Measurements from ENCODE around the gene EPHA3. TPM values are rescaled to one million over a fixed set of nuclear protein-coding genes. Genes with fewer than 3 reads are reported as not detected.

The EPHA3 gene
- polyA plus RNA-seq, 1 donor from 2014 or later = 33.0 TPM

DNA sequence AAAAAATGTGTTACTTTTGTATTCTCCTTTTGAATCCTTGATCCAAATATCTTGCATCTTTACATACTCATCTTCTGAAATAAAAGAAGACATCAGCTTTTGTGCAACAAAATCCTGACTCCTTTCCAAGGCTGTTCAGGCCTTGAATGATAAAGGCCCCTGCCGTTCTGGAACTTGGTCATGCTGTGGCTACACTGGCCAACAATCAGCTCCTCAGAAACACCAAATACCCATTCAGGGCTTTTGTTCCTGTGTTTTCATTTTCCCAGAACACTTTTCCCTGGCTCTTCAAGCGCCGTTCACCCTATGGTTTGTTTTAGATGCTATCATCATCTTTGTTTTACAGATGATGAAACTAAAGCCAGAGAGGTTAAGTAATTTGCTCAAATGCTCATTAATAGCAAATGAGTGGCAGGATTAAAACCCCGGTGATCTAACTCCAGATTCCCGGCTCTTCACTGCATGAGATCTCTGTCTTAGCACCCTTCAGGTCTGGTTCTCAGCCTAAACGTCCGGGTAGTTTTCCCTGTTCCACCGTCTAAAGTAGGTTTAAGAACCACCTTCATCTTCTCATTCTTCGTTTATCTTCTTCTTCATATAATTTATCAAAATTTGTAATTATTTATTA lies 58.3 kb downstream of the EPHA3 start:
- no peaks in the 10 kb centered on the region for H3K36me3 ChIP-seq (ENCODE audit: insufficient read depth, low read length)
- no peaks in the 10 kb centered on the region for H3K27me3 ChIP-seq (ENCODE audit: insufficient read depth, low read depth, low read length)
- H3K9ac ChIP-seq (ENCODE audit: low read length) = no peak overlapping the region
- no peak overlapping the region for H2AFZ ChIP-seq (ENCODE audit: low read depth, low read length)
- H3K27ac ChIP-seq (ENCODE audit: low read length) = no peak overlapping the region
- H3K4me2 ChIP-seq (ENCODE audit: low read length) = no peak overlapping the region
- H3F3A ChIP-seq (ENCODE audit: insufficient read depth, low read length, poor library complexity, severe bottlenecking) = no peaks in the 10 kb centered on the region
- H3K4me3 ChIP-seq (ENCODE audit: low read length) = no peak overlapping the region
- no peaks in the 10 kb centered on the region for H4K20me1 ChIP-seq (ENCODE audit: insufficient read depth)
- H3K9me3 ChIP-seq (ENCODE audit: low read length) = no peaks in the 10 kb centered on the region
- H3K79me2 ChIP-seq (replicated peaks; ENCODE audit: insufficient read depth, low read length) = no peaks in the 10 kb centered on the region
- no peak for TF ChIP-seq EZH2 (IDR thresholded peaks at IDR 0.05; ENCODE audit: borderline replicate concordance, insufficient read depth, low read length, poor library complexity, severe bottlenecking)
- TF ChIP-seq TAF1 (IDR thresholded peaks at IDR 0.05; ENCODE audit: low read depth) = no peak
- no peak for TF ChIP-seq POLR2AphosphoS5 (IDR thresholded peaks at IDR 0.05)
- TF ChIP-seq, protein P1, sequence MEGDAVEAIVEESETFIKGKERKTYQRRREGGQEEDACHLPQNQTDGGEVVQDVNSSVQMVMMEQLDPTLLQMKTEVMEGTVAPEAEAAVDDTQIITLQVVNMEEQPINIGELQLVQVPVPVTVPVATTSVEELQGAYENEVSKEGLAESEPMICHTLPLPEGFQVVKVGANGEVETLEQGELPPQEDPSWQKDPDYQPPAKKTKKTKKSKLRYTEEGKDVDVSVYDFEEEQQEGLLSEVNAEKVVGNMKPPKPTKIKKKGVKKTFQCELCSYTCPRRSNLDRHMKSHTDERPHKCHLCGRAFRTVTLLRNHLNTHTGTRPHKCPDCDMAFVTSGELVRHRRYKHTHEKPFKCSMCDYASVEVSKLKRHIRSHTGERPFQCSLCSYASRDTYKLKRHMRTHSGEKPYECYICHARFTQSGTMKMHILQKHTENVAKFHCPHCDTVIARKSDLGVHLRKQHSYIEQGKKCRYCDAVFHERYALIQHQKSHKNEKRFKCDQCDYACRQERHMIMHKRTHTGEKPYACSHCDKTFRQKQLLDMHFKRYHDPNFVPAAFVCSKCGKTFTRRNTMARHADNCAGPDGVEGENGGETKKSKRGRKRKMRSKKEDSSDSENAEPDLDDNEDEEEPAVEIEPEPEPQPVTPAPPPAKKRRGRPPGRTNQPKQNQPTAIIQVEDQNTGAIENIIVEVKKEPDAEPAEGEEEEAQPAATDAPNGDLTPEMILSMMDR (IDR thresholded peaks at IDR 0.05; ENCODE audit: poor library complexity, severe bottlenecking) = no peak
- TF ChIP-seq EP300 (conservative IDR thresholded peaks at IDR 0.05; ENCODE audit: poor library complexity, severe bottlenecking) = no peak
- TF ChIP-seq SMC3 (conservative IDR thresholded peaks at IDR 0.05; ENCODE audit: poor library complexity) = no peak
- TF ChIP-seq REST (IDR thresholded peaks at IDR 0.05; ENCODE audit: borderline replicate concordance) = no peak
- TF ChIP-seq RAD21 (conservative IDR thresholded peaks at IDR 0.05) = no peak
- TF ChIP-seq MXI1 (conservative IDR thresholded peaks at IDR 0.05; ENCODE audit: poor library complexity, severe bottlenecking) = no peak
- no peaks in the 10 kb centered on the region for H3K9me2 ChIP-seq (ENCODE audit: insufficient read depth, low read length)

DNA sequence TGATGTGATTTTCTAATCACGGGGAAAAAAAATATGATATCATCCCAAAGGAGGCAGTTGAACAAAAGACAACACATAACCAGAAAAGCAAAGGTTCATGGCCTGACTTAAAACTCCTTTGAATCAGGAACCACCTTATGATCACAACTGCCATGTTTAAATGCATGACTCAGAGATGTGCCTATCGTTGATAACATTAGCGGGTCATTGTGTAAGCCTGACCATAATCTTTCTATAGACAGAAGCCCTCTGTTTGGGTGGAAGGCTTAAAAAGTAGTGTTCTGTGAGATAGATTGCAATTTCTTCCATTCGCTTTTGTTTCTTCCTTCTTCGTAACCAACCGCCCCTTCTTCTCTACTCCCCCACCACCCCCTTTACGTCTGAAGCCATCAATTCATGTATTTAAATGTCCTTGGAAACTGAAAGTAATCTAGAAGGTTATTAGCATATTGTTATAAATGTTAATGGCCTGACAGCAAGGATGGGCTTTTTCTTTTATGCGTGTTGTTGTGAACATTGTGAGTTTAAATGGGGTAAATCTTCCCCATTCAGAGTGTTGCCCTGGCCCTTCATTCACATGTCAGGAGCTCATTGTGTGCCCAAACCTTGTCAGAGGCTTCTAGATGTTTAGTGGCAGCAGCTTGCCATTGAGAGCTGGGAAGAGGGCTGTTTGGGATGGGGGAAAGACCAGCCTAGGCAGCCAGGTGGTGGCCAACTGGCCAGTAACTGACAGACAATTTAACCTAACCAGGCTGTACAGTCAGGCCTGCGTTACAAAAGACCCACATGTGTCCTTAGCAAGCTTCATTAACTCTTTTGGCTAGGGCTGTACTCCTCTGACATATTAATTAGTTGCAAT lies 64.5 kb downstream of the EPHA3 start:
- Histone ChIP-seq H3K4me3 (ENCODE audit: low read length) (no peak overlapping the region), H2AFZ (ENCODE audit: low read depth, low read length) (no peak overlapping the region), H4K20me1 (ENCODE audit: insufficient read depth) (no peaks in the 10 kb centered on the region), H3K9me3 (ENCODE audit: low read length) (no peaks in the 10 kb centered on the region), H3K36me3 (ENCODE audit: insufficient read depth, low read length) (no peaks in the 10 kb centered on the region), H3K9ac (ENCODE audit: low read length) (no peak overlapping the region), H3K9me2 (ENCODE audit: insufficient read depth, low read length) (no peaks in the 10 kb centered on the region), H3K79me2 (replicated peaks; ENCODE audit: insufficient read depth, low read length) (no peaks in the 10 kb centered on the region), H3K4me2 (ENCODE audit: low read length) (no peak overlapping the region), H3K27me3 (ENCODE audit: insufficient read depth, low read depth, low read length) (no peaks in the 10 kb centered on the region), H3K27ac (ENCODE audit: low read length) (no peak overlapping the region), H3F3A (ENCODE audit: insufficient read depth, low read length, poor library complexity, severe bottlenecking) (no peaks in the 10 kb centered on the region)
- TF ChIP-seq RAD21 (conservative IDR thresholded peaks at IDR 0.05) (no peak), POLR2AphosphoS5 (IDR thresholded peaks at IDR 0.05) (no peak), SMC3 (conservative IDR thresholded peaks at IDR 0.05; ENCODE audit: poor library complexity) (no peak), REST (IDR thresholded peaks at IDR 0.05; ENCODE audit: borderline replicate concordance) (no peak), EZH2 (IDR thresholded peaks at IDR 0.05; ENCODE audit: borderline replicate concordance, insufficient read depth, low read length, poor library complexity, severe bottlenecking) (no peak), MXI1 (conservative IDR thresholded peaks at IDR 0.05; ENCODE audit: poor library complexity, severe bottlenecking) (no peak), EP300 (conservative IDR thresholded peaks at IDR 0.05; ENCODE audit: poor library complexity, severe bottlenecking) (no peak), TAF1 (IDR thresholded peaks at IDR 0.05; ENCODE audit: low read depth) (no peak)
- TF ChIP-seq, protein P1 (IDR thresholded peaks at IDR 0.05; ENCODE audit: poor library complexity, severe bottlenecking) = no peak
